Activated T-cell treated with anti-CD3 and anti-CD28 coated beads for 4 hours (primary cell): ENCODE data around the gene TES.
"Not testable (repeated sequence)": the region's sequence is repeated elsewhere in the genome, so short reads cannot be mapped to it uniquely, and the experiment has no call there.

Source experiments
- DNase-seq: peaks from one replicate; pipeline ENCODE4 v3.0.0-alpha.2; 2020

The TES gene

DNA sequence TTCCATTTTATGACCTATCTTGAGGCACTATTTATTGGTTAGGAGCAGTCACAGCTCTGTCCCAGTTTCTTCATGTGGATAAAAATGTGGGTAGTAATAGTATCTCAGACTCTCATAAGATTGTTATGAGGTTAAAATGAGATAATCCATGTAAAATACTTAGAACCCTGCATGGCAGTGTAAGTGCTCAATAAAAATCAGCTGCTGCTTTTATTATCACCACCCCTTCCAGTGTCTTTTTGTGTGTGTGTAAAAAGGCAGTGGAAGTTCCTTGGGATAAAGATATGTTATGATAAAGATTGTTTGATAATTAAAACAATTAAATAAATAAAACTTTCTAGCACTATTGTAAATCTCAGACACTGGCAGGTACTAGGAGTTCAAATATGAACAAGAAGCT is 15.5 kb downstream of the TES start:
- no peak for DNase-seq

DNA sequence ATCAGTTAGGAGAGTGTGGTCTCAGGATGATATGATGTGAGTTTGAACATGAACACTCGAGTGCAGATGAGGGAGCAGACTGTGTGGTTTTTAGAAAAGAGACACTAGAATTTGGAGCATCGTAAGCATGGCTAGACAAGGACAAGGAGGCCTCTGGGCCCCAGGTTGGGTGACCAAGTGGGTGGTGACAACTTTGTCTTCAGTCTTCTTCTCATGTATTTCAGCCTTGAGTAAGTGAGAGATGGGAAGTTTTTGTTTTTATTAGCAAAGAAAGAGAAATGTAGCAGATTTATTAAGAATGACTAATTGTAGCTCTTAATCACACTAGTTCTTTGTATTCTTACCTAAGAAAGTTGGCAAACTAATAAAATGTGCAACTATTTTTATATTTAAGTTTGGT is 16.3 kb downstream of the TES start:
- DNase-seq, result no peak

DNA sequence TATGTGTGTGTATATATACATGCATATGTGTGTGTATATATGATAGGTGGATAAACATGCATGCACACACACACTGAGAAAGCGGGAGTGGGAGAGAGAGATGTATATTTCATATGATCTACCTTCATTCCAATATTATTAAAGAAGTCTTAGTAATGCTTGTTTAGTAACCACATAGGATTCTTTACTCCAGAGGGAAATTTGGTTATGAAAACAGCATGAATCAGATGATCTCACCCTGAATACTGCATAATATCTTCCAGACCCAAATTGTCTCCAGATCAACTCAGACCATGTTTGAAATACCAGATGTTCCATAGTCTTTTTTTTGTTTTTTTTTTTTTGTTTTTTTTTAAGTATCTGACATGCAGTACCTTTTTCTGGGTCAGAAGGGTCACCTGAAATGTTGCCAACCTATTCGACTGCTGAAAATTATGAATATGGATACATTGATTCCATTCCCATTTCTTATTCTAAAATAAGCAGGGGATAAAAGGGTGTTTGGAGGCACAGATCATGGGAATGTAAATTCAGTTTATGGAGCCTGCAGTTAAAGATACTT is 17.4 kb downstream of the TES start:
- DNase-seq, result no peak

DNA sequence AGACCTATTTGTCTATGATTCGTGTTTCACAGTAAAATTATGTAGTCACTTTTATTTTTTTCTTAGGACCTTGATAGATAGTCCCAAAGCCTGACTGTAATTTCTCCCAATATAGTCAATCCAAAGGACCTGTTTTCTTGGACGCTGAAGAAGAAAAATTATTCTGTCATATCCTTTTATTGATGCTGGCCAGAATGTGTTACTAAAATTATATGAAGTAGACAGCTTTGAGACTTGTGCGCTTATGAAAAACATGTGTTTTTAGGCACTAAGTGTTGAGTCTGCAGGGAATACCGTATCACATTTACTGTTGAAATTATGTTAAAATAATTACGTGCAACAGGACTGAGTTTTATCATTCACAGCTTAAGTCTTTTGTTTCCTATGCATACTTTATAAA is 17.9 kb downstream of the TES start:
- no peak for DNase-seq

DNA sequence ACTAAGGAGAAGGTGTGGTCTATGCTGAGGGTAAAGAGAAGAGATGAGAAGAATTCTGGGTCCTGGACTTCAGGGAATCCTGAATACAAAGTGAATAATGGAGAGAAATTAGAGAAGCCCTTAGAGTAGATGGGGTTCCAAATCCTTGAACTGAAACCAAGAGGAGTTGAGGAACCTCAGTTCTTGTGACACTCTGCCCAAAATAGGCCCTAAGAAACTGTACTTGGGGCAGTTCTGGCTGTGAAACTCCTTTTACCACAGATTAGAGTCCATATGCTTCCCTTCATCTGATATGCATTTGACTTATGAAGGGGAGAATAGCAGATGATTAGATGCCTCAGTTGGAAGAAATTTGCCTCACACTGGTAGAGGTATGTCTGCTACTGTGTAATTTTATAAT is 19.0 kb downstream of the TES start:
- DNase-seq, result no peak

DNA sequence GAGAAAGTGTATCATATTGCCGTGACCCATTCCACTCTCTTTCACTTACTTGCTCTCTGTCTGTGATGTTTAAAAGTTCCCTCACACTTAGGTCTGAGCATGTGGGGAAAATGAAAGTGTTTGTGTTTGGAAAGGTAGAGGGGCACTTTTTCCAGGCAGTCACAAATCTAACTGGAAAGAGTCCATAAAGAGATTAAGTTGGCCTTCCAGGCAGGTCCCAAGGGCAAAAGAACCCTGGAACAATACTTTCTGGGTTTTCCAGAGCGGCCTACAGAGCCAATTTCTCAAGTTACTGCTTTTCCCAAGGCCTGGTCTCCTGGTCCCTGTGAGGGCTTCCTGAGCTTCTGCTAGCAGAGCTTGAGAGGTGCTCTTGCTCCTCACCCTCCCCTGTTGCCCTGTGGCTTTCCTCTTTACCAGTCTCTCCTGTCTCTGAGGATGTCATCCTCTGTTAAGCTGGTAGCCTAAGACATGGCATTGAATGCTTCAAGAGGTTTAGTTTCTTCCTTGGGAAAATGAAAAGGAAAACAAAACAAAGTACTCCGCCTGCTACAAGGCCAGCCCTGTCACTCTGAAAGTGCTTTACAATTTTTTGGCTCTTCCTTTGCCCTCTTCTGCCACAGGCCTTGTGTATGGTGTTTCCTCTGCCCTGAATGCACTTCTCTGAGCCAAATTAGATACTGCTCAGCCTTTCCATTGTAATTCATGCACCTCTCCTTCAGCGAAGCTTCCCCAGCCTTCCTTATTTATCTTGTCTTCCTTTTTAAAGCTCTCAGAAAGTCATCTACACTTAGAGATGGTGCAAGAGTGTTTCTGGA is 20.1 kb downstream of the TES start:
- no peak for DNase-seq

DNA sequence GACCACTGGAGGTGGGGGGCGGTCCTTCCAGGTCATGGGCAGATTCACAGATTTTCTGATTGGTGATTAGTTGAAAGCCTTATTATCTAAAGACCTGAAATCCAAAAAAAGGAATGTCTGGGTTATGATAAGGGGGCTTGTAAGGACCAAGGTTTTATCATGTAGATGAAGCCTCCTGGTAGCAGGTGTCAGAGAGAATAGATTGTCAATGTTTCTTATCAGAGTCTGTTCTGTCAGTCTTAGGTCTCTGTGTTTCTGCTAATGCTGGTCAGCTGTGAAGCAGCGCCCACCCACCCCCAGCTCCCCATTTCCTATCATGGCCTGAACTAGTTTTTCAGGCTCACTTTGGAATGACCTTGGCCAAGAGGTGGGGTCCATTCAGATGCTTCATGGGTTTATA is 21.2 kb downstream of the TES start:
- DNase-seq, result no peak

DNA sequence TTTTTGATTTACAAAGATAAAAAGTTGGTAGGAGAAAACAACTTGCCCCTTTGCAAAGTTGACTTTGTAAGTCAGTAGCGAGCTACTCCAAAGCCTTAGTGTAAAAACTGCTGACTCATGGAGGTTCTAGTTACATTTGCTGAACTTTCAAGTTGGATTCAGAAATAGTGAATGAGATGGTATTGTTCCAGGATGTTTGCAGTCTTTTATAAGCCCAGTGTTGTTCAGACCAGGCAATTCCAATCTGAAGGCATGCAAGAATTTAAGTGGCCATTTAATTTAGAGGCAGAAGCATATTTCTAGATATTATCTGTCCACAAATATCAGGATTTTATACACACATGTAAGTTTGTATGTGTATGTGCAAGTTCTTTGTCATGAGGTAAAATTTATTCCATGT is 21.6 kb downstream of the TES start:
- DNase-seq, result no peak

DNA sequence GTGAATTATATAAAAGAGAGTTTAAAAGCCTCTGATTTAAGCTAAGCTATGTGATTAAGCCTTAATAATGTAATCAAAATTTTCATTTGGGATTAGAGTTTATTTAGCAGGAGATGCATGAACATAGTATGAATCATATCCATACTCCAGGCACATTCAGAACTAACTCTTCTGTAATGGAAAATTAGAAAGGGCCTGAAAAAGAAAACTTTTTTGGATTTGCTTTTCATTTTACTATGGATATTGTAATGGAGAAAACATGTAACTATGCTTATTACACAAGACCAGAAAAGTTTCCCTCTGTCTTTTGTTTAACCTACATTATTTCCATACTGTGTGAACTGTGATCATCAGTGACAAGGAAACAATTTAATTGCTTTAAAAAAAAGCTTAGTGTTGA is 22.0 kb downstream of the TES start:
- no peak for DNase-seq

DNA sequence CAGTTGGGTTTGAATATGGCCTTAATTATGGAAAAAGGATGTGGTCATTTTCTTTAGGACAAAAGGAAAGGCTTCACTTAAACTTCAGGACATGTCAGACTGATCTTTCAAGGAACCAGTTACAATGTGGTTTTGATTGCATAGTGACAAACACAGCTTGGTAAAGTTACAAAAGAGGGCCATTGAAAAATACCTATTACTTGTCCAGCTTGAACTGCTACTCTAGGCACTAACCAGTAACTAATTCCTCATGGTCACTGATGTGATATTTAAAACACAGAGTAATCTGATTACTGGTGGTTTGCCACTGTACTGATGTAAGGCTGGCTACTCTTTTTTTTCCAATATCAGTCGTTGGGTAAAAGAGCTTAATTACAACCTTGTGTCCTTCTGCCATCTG is 22.6 kb downstream of the TES start:
- DNase-seq, result no peak

DNA sequence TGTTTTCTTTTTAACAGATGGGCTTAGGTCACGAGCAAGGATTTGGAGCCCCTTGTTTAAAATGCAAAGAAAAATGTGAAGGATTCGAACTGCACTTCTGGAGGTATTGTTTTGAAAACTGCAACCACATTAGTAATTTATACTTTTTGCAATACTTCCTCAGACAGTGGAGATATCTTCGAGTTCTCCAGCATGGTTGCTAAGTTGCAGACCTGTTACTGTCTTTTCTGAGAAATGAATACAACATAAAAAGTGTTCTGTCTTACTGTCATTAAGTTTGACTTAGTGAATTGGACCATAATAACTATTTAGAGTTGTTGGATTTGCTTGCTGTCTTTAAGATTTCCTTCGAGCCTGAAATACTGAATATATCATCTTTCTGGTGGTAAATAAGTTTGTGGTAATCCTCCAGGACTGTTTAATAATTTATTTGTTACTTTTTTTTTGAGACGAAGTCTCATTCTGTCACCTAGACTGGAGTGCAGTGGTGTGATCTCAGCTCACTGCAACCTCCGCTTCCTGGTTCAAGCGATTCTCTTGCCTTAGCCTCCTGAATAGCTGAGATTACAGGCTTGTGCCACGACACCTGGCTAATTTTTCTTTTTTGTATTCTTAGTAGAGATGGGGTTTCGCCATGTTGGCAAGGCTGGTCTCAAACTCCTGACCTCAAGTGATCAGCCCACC is 24.3 kb downstream of the TES start:
- no peak for DNase-seq

DNA sequence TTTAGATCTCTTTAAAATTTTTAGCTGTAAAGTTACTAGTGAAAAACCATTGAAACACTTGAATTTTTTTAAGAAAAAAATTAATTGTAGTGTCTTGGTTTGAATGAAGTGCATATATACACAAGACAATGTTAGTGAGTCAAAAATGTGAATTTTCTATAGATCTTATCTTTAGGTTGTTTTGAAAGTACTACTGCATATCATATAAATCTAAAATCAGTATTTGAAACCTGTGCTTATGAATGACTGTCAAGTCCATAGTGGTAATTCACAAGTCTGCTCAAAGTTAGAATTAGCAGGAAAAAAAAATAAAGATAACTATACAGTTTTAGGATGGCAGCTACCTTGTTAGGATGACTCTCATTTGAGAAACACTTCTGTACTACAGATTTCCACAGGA is 25.0 kb downstream of the TES start:
- no peak for DNase-seq

DNA sequence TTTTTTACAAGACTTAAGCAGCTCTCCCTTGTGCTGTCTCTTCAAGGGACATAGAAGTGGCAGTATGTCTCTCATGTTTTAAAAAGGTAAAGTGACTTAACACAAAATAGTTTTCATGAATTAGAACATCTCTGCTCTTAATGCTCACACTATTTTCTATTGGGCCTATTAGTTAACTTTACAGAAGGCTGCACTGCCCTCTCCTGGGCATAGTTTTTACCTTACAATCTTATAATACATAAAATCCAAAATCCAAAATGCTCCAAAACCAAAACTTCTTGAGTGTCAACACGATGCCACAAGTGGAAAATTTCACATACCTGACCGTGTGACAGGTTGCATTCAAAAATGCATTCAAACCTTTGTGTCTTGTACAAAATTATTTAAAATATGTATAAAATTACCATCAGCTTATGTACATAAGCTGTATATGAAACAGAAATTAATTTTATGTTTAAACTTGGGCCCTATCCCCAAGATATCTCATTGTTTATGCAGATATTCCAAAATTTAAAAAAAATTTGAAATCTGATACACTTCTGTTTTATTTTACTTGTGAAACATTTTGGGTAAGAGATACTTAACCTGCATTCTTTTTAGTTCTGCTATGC is 25.8 kb downstream of the TES start:
- peak; percentile 52 for DNase-seq

DNA sequence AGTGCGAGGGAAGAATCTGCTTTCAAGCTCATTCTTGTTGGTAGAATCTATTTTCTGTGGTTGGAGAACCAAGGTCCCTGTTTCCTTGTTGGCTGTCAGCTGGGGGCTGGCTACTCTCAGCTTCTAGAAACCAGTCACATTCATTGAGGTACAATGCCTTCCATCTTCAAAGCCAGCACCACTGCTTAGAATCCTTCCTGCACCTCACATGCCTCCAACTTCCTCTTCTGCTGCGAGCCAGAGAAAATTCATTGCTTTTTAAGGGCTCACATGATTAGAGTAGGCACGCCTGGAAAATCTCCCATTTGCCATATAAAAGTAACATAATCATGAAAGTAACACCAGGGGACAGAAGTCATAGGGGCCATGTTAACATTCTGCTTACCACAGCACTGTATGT is 28.7 kb downstream of the TES start:
- DNase-seq, result no peak

DNA sequence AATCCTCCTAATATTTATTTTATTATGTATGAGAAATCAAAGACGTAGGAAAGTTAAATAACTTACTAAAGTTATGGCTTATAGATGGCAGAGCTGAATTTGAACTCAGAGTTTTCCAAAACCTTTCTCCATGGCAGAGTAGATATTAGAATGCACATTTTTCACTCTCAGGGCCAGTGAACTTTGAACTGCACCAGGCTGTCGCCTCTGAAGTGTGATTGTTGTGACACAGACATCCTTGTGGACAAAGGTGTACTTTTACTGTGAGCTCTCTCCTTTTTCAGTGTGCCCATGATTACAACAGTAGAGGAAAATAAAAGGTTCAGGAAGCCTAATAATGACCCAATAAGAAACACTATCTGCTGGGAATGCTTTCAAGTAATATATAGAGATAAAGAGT is 29.1 kb downstream of the TES start:
- DNase-seq, result no peak

DNA sequence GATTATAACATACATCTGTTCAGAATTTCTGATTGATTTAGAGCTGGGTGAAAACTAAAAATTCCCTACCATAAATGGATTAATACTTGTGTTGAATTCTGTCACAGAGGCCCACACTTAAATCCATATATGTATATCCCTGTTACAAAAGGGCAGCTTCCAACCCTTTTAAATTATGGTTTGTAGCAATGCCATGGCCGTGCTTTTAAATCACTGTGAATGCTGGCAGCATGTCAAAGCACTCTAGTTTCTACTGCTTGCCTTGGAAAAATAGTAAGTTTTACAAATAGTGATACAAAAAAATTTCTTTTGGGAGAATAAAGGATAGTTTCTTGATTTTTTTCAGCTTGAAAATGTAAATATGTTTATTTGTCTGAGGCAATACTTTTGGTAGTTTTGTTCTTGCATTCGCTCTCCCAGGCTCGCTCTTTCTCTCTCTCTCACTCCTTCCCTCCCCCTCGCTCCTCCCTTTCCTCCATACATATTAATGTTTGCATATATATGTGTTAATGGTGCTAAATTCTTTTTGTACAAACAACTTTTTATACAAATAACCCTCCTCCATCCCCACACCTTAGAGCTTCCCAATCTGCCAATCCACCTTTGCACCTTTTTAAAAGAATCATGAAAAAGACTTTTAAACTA is 29.8 kb downstream of the TES start:
- no peak for DNase-seq

DNA sequence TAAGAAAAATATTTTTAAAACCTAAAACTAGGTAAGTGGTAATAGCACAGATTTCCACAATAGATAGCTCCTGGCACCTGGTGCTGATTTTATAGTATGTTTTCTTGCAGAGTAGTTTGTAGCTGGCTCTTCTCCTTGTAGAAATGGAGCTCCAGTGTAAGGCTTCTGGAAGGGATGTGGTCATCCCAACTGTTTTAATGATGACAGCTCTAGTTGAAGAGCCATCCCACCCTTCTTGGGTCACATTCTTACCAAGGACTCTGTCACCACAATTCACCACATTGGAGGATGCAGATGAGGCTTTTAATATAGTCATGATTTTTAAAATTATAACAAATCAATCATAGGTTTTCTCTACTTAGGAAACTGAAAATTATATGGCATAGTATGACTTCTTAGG is 31.0 kb downstream of the TES start:
- DNase-seq, result no peak

DNA sequence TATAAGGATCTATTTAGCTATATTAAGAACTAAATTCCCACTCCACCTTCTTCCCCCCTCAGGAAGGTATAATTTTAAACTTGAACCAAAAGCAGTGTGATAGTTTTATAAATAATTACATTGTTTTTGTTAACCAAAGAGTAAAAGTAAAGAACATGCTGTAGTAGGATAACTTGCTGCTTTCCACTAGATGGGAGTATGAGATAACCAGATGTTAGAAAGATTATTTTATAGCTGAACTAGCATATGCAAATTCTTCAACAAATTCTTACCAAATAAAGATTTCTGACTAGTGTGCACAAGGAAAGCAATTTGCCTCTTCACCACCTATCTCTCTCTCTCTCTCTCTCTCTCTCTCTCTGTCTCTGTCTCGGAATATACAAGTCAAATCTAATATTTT is 31.8 kb downstream of the TES start:
- no peak for DNase-seq

DNA sequence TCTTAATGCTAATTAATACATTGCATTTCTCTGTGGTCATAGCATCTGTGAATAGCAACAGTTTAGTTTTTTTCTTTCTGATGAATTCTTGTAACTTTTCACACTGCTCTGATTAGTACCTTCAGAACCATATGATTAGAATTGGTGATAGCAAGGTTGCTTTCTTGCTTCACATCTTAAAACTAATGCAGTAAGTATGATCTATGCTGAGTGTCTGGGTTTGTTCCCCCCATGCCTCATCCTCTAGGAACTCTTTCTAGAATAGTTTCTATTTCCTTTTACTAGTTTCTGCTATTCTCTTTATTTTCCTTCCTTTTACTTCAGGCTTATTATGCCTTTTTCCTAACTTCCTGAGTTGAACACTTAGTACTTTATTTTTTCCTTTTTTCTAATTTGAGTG is 32.4 kb downstream of the TES start:
- DNase-seq, result no peak

DNA sequence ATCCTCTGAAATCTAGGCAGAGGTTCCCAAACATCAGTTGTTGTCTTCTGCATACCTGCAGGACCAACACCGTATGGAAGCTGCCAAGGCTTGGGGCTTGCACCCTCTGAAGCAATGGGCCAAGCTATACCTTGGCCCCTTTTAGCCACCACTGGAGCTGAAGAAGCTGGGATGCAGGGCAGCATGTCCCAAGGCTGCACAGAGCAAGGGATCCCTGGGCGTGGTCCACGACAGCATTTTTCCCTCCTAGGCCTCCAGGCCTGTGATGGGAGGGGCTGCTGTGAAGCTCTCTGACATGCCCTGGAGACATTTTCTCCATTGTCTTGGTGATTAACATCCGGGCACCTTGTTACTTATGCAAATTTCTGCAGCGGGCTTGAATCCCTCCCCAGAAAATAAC is 34.5 kb downstream of the TES start:
- not testable (repeated sequence) for DNase-seq

DNA sequence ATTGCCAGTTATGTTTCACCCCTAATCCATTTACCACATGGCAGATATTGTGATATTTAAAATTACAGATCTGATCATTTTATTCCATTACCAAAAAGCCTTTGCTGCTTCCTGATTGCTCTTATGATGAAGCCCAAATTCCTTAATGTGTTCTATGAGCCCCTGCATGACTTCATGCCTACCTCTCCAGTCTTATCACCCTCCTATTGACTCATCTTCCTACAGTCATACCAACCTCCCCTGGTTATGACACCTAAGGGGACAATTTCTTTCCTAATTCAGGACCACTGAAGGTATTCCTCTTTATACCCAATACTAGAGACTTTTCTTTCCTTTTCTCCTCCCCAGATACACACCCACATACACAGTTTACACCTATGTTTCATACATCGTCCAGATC is 36.0 kb downstream of the TES start:
- DNase-seq, result no peak

DNA sequence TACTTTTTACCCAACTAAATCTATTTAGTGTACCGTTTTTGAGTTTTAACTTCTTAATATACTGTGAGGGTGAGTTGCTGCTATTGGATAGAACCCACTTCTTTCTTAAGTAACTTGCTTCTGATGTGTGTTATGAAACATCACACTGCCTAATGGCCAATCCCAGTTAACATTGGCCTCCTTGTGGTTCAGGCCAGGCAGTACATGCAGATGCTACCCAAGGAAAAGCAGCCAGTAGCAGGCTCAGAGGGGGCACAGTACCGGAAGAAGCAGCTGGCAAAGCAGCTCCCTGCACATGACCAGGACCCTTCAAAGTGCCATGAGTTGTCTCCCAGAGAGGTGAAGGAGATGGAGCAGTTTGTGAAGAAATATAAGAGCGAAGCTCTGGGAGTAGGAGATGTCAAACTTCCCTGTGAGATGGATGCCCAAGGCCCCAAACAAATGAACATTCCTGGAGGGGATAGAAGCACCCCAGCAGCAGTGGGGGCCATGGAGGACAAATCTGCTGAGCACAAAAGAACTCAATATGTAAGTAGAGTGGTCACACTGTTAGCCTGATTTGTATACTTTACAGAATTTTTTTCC is 39.7 kb downstream of the TES start:
- DNase-seq, result no peak

DNA sequence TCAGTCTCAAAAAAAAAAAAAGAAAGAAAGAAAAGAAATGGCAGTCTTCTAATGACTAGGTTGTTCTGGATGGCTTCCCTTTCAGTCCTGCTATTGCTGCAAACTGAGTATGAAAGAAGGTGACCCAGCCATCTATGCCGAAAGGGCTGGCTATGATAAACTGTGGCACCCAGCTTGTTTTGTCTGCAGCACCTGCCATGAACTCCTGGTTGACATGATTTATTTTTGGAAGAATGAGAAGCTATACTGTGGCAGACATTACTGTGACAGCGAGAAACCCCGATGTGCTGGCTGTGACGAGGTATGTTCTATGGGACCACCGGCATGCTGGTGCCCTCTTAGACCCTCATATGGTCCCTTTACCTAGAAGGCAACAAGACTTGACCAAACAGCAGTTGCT is 41.3 kb downstream of the TES start:
- no peak for DNase-seq
